Activated CD4-positive, alpha-beta T cell treated with anti-CD3 and anti-CD28 coated beads, Interleukin-2, amount 50 U/mL, for 16 hours (primary cell): Measurements from ENCODE around the gene ESYT1.
A peak's percentile ranks its signal among the peaks of the same experiment; 100 is the strongest.

Source experiments
- DNase-seq: peaks from one replicate; pipeline ENCODE4 v3.0.0-alpha.2; 2020

The ESYT1 gene

GRCh38 chr12:56157201-56158028 lies 29.3 kb downstream of the ESYT1 start:
- peak; percentile 64 for DNase-seq

- peak; percentile 97 for DNase-seq
Observed at GRCh38 chr12:56158029-56158925, 30.2 kb downstream of the ESYT1 start, which contains the start of gene MYL6. MYL6 (plus strand) TSS chr12:56158359; CDS start chr12:56158402, 43 bp downstream.

- DNase-seq = peak; percentile 45
Observed at GRCh38 chr12:56158926-56159461, 30.9 kb downstream of the ESYT1 start.

GRCh38 chr12:56159482-56160192 lies 31.6 kb downstream of the ESYT1 start:
- DNase-seq = no peak

- DNase-seq = peak; percentile 75
Observed at GRCh38 chr12:56160193-56160763, 32.2 kb downstream of the ESYT1 start.

GRCh38 chr12:56160894-56161689 lies 33.0 kb downstream of the ESYT1 start:
- DNase-seq = no peak

- no peak for DNase-seq
Observed at GRCh38 chr12:56161690-56162351, 33.8 kb downstream of the ESYT1 start.

GRCh38 chr12:56162468-56163290 lies 34.6 kb downstream of the ESYT1 start:
- DNase-seq = no peak

GRCh38 chr12:56163533-56164344 lies 35.7 kb downstream of the ESYT1 start:
- no peak for DNase-seq

GRCh38 chr12:56164345-56164729 lies 36.3 kb downstream of the ESYT1 start:
- DNase-seq = no peak

GRCh38 chr12:56165369-56165768 lies 37.3 kb downstream of the ESYT1 start:
- DNase-seq = no peak

- no peak for DNase-seq
Observed at GRCh38 chr12:56169229-56169759, 41.2 kb downstream of the ESYT1 start.

GRCh38 chr12:56172839-56173238 lies 44.8 kb downstream of the ESYT1 start:
- no peak for DNase-seq

GRCh38 chr12:56178347-56178746 lies 50.3 kb downstream of the ESYT1 start:
- no peak for DNase-seq

- no peak for DNase-seq
Observed at GRCh38 chr12:56186957-56187356, 58.9 kb downstream of the ESYT1 start.

- DNase-seq = peak; percentile 16
Observed at GRCh38 chr12:56188131-56188777, 60.2 kb downstream of the ESYT1 start.

- DNase-seq = peak; percentile 11
Observed at GRCh38 chr12:56188778-56189098, 60.7 kb downstream of the ESYT1 start.
